Vagina (tissue), 2 donors: ENCODE measurements around the gene CGRRF1. TPM values are rescaled to one million over a fixed set of nuclear protein-coding genes. Genes with fewer than 3 reads are reported as not detected.

Experiments used
- DNase-seq, 2 donors: peaks; one replicate each; pipeline ENCODE4 v3.0.0-alpha.2; 2017; ENCODE audit errors: extremely low spot score in 2 of 2
- H3K27ac ChIP-seq: fragments of 200-600 bp; sonication (generic); one replicate; pipeline ENCODE4 v1.5.1; 2019
- H3K27me3 ChIP-seq: fragments of 200-600 bp; sonication (generic); one replicate; pipeline ENCODE4 v1.5.1; 2019
- H3K36me3 ChIP-seq, 2 donors: fragments of 200-600 bp; sonication (generic); one replicate each; pipeline ENCODE4 v1.5.1; 2017 to 2019
- H3K4me1 ChIP-seq: fragments of 200-600 bp; sonication (generic); one replicate; pipeline ENCODE4 v1.5.1; 2019
- H3K4me3 ChIP-seq, 2 donors: fragments of 200-600 bp; sonication (generic); 1 replicate in 1 of 2; 2 replicates in 1 of 2; pipeline ENCODE4 v1.5.1; 2016 to 2019
- H3K9me3 ChIP-seq: fragments of 200-600 bp; sonication (generic); one replicate; pipeline ENCODE4 v1.5.1; 2019
- CTCF ChIP-seq, 3 experiments: fragments of 450-650 bp in 2 of 3; fragments of 200-600 bp in 1 of 3; sonication (generic) in 1 of 3; IDR thresholded peaks; one replicate each; pipeline ENCODE4 v1.5.1; 2017 to 2019; ENCODE audit warnings: antibody characterized with exemption in 3 of 3, mild to moderate bottlenecking in 2 of 3, moderate library complexity in 2 of 3
- POLR2A ChIP-seq, 2 donors: fragments of 450-650 bp; IDR thresholded peaks; one replicate each; pipeline ENCODE4 v1.6.1; 2017; ENCODE audit warnings: antibody characterized with exemption in 2 of 2, mild to moderate bottlenecking in 2 of 2, moderate library complexity in 2 of 2
- POLR2AphosphoS5 ChIP-seq, 2 donors: sonication (generic); formaldehyde crosslinking; IDR thresholded peaks; one replicate each; pipeline ENCODE4 v1.9.0; 2017; ENCODE audit warnings: antibody characterized with exemption in 2 of 2, mild to moderate bottlenecking in 2 of 2, low read depth in 1 of 2; ENCODE audit not compliant: insufficient read depth in 1 of 2
- intact Hi-C: fragments of 100-400 bp; cut with DNase I; formaldehyde crosslinking; loops from one replicate; pipeline ENCODE4 v1.15.1; 2023
- total RNA-seq: library from RNA; depleted of rRNA; stranded (reverse); fragments of >200 nt; gene quantifications from one replicate; pipeline ENCODE4 v1.2.3, GENCODE V29; 2016

The CGRRF1 gene
- total RNA-seq, result 9.6 TPM

GRCh38 chr14:54509546-54510501, at the start of gene CGRRF1:
Gene CGRRF1, plus strand, starts transcription at chr14:54509906. Its CDS starts 54 bp downstream, at chr14:54509960.
- intact Hi-C loops, result no loop called here
- H3K27ac ChIP-seq, result peak within 1 kb of the TSS; percentile 74
- no peaks in the 10 kb centered on the region for H3K36me3 ChIP-seq
- peak within 1 kb of the TSS; percentile 72 to 76 for H3K4me3 ChIP-seq
- peak; percentile 97 for DNase-seq
- no peaks in the 10 kb centered on the region for H3K9me3 ChIP-seq
- H3K27me3 ChIP-seq, result no peaks in the 10 kb centered on the region
- H3K4me1 ChIP-seq, result peaks cover 34% of the 10 kb centered on the region
- peak; percentile 67 to 76 (median 74) for TF ChIP-seq CTCF (IDR thresholded peaks at IDR 0.05)
- peak in 1 of 2 donors; percentile 43 for TF ChIP-seq POLR2A (IDR thresholded peaks at IDR 0.05)
- peak; percentile 94 to 95 for TF ChIP-seq POLR2AphosphoS5 (IDR thresholded peaks at IDR 0.05; ENCODE audit: insufficient read depth in 1 of 2, low read depth in 1 of 2)

GRCh38 chr14:54462048-54462447, 47.7 kb upstream of the CGRRF1 start:
- TF ChIP-seq POLR2AphosphoS5 (IDR thresholded peaks at IDR 0.05; ENCODE audit: insufficient read depth in 1 of 2, low read depth in 1 of 2), result no peak
- no peak for TF ChIP-seq POLR2A (IDR thresholded peaks at IDR 0.05)
- no peak for TF ChIP-seq CTCF (IDR thresholded peaks at IDR 0.05)

GRCh38 chr14:54465654-54466053, 44.1 kb upstream of the CGRRF1 start:
- H3K27ac ChIP-seq, result no peak overlapping the region
- H3K36me3 ChIP-seq, result no peaks in the 10 kb centered on the region
- intact Hi-C loops, result no loop called here
- peak in 1 of 2 donors; percentile 42 for DNase-seq
- H3K4me1 ChIP-seq, result no peaks in the 10 kb centered on the region
- TF ChIP-seq POLR2A (IDR thresholded peaks at IDR 0.05) (no peak), CTCF (IDR thresholded peaks at IDR 0.05) (no peak), POLR2AphosphoS5 (IDR thresholded peaks at IDR 0.05; ENCODE audit: insufficient read depth in 1 of 2, low read depth in 1 of 2) (no peak)
- no peaks in the 10 kb centered on the region for H3K9me3 ChIP-seq
- H3K4me3 ChIP-seq, result no peak overlapping the region
- H3K27me3 ChIP-seq, result no peaks in the 10 kb centered on the region

More at GRCh38 chr14:54462048-54462447, 47.7 kb upstream of the CGRRF1 start:
- Histone ChIP-seq H3K4me3 (no peak overlapping the region), H3K27ac (no peak overlapping the region), H3K4me1 (no peaks in the 10 kb centered on the region), H3K27me3 (no peaks in the 10 kb centered on the region), H3K9me3 (no peaks in the 10 kb centered on the region), H3K36me3 (no peaks in the 10 kb centered on the region)
- no peak for DNase-seq
- intact Hi-C loops, result no loop called here

- intact Hi-C loops, result no loop called here
- no peak for DNase-seq
- Histone ChIP-seq H3K36me3 (no peaks in the 10 kb centered on the region), H3K27ac (no peak overlapping the region), H3K4me3 (no peak overlapping the region), H3K27me3 (no peaks in the 10 kb centered on the region), H3K4me1 (no peaks in the 10 kb centered on the region), H3K9me3 (no peaks in the 10 kb centered on the region)
- TF ChIP-seq CTCF (IDR thresholded peaks at IDR 0.05) (no peak), POLR2A (IDR thresholded peaks at IDR 0.05) (no peak), POLR2AphosphoS5 (IDR thresholded peaks at IDR 0.05; ENCODE audit: insufficient read depth in 1 of 2, low read depth in 1 of 2) (no peak)
Observed at GRCh38 chr14:54467280-54467679, 42.4 kb upstream of the CGRRF1 start.

- no peak overlapping the region for H3K4me3 ChIP-seq
- H3K9me3 ChIP-seq, result no peaks in the 10 kb centered on the region
- H3K27me3 ChIP-seq, result no peaks in the 10 kb centered on the region
- DNase-seq, result no peak
- no peaks in the 10 kb centered on the region for H3K36me3 ChIP-seq
- H3K27ac ChIP-seq, result no peak overlapping the region
- no peak for TF ChIP-seq POLR2A (IDR thresholded peaks at IDR 0.05)
- TF ChIP-seq CTCF (IDR thresholded peaks at IDR 0.05), result no peak
- TF ChIP-seq POLR2AphosphoS5 (IDR thresholded peaks at IDR 0.05; ENCODE audit: insufficient read depth in 1 of 2, low read depth in 1 of 2), result no peak
- intact Hi-C loops, result no loop called here
- H3K4me1 ChIP-seq, result no peaks in the 10 kb centered on the region
Observed at GRCh38 chr14:54470701-54471100, 39.0 kb upstream of the CGRRF1 start.
